WTC11 (cell line): ENCODE data around the gene STK24. TPM values are rescaled to one million over a fixed set of nuclear protein-coding genes. Genes with fewer than 3 reads are reported as not detected.

Experiments used
- ATAC-seq: fragments of 200-7000 bp; cut with Tn5 transposase; 2 replicates; pipeline ENCODE4 v1.10.0; 2021; ENCODE audit warnings: mild to moderate bottlenecking, moderate library complexity
- CTCF ChIA-PET: fragments of 300-600 bp; sonication (Branson Sonifier 250); formaldehyde crosslinking; loops from one replicate; lab custom pipeline; 2021; ENCODE audit warnings: antibody characterized with exemption; lab: Charles Lee
- POLR2A ChIA-PET: fragments of 350-600 bp; sonication (Branson Sonifier 250); formaldehyde crosslinking; loops from one replicate; lab custom pipeline; 2021; ENCODE audit warnings: antibody characterized with exemption; lab: Charles Lee
- DNase-seq: peaks from one replicate; pipeline ENCODE4 v3.0.0; 2021; ENCODE audit warnings: low spot score
- H3K27ac Mint-ChIP-seq: 2 replicates; pipeline ENCODE4 v1.8.0; 2021; ENCODE audit warnings: mixed read lengths
- H3K27me3 Mint-ChIP-seq: 2 replicates; pipeline ENCODE4 v1.8.0; 2021; ENCODE audit warnings: low read depth, mild to moderate bottlenecking, moderate library complexity, mixed read lengths
- H3K36me3 Mint-ChIP-seq: 2 replicates; pipeline ENCODE4 v1.8.0; 2021; ENCODE audit warnings: mixed read lengths
- H3K4me1 Mint-ChIP-seq: 2 replicates; pipeline ENCODE4 v1.8.0; 2022; ENCODE audit warnings: mixed read lengths
- H3K4me3 Mint-ChIP-seq: 2 replicates; pipeline ENCODE4 v1.8.0; 2021; ENCODE audit warnings: mild to moderate bottlenecking, moderate library complexity, mixed read lengths
- H3K9me3 Mint-ChIP-seq: 2 replicates; pipeline ENCODE4 v1.8.0; 2021; ENCODE audit warnings: mixed read lengths
- ATF1 ChIP-seq: sonication (generic); formaldehyde crosslinking; IDR thresholded peaks from 2 replicates; pipeline ENCODE4 v1.8.1; 2023; ENCODE audit warnings: mild to moderate bottlenecking, moderate library complexity, missing genetic modification reagents
- CREB1 ChIP-seq: sonication (generic); formaldehyde crosslinking; IDR thresholded peaks from 2 replicates; pipeline ENCODE4 v1.8.0; 2023; ENCODE audit warnings: mild to moderate bottlenecking, missing genetic modification reagents
- EMX1 ChIP-seq: fragments of 250-450 bp; sonication (Bioruptor Pico); IDR thresholded peaks from 2 replicates; pipeline ENCODE4 v1.8.0; 2021; ENCODE audit warnings: mild to moderate bottlenecking
- ESRRA ChIP-seq: sonication (generic); formaldehyde crosslinking; IDR thresholded peaks from 2 replicates; pipeline ENCODE4 v1.8.1; 2022; ENCODE audit warnings: mild to moderate bottlenecking, missing genetic modification reagents, borderline replicate concordance
- FOXK1 ChIP-seq: sonication (generic); formaldehyde crosslinking; IDR thresholded peaks from 2 replicates; pipeline ENCODE4 v1.8.0; 2022; ENCODE audit warnings: mild to moderate bottlenecking, moderate library complexity, missing genetic modification reagents
- FOXP1 ChIP-seq: sonication (generic); formaldehyde crosslinking; IDR thresholded peaks from 2 replicates; pipeline ENCODE4 v1.8.0; 2022; ENCODE audit warnings: missing genetic modification reagents, mild to moderate bottlenecking, moderate library complexity, borderline replicate concordance
- GTF2I ChIP-seq: fragments of 250-450 bp; sonication (Bioruptor Pico); conservative IDR thresholded peaks from 2 replicates; pipeline ENCODE4 v1.4.0; 2021; ENCODE audit warnings: mild to moderate bottlenecking
- JAZF1 ChIP-seq: fragments of 250-450 bp; sonication (Bioruptor Pico); IDR thresholded peaks from 2 replicates; pipeline ENCODE4 v1.9.0; 2021; ENCODE audit warnings: moderate library complexity, mild to moderate bottlenecking, inconsistent platforms
- MAX ChIP-seq: sonication (generic); formaldehyde crosslinking; IDR thresholded peaks from 2 replicates; pipeline ENCODE4 v1.8.0; 2022; ENCODE audit warnings: mild to moderate bottlenecking, missing genetic modification reagents
- NR1H2 ChIP-seq: sonication (generic); formaldehyde crosslinking; IDR thresholded peaks from 2 replicates; pipeline ENCODE4 v1.9.0; 2021; ENCODE audit warnings: mild to moderate bottlenecking, moderate library complexity, missing genetic modification reagents
- NR3C1 ChIP-seq: sonication (generic); formaldehyde crosslinking; conservative IDR thresholded peaks from 2 replicates; pipeline ENCODE4 v1.8.1; 2023; ENCODE audit warnings: low read depth, mild to moderate bottlenecking, missing genetic modification reagents
- OVOL2 ChIP-seq: fragments of 250-450 bp; sonication (Bioruptor Pico); IDR thresholded peaks from 2 replicates; pipeline ENCODE4 v1.9.0; 2021; ENCODE audit warnings: mild to moderate bottlenecking, borderline replicate concordance
- PRRX2 ChIP-seq: fragments of 250-450 bp; sonication (Bioruptor Pico); IDR thresholded peaks from 2 replicates; pipeline ENCODE4 v1.8.0; 2021; ENCODE audit warnings: mild to moderate bottlenecking
- RELA ChIP-seq: sonication (generic); formaldehyde crosslinking; IDR thresholded peaks from 2 replicates; pipeline ENCODE4 v1.8.1; 2022; ENCODE audit warnings: missing genetic modification reagents, mild to moderate bottlenecking, borderline replicate concordance
- SMAD3 ChIP-seq: sonication (generic); formaldehyde crosslinking; IDR thresholded peaks from 2 replicates; pipeline ENCODE4 v1.8.0; 2022; ENCODE audit warnings: missing genetic modification reagents, mild to moderate bottlenecking, borderline replicate concordance
- SMAD4 ChIP-seq: sonication (generic); formaldehyde crosslinking; IDR thresholded peaks from 2 replicates; pipeline ENCODE4 v1.8.0; 2022; ENCODE audit warnings: mild to moderate bottlenecking, missing genetic modification reagents
- SP1 ChIP-seq: sonication (generic); formaldehyde crosslinking; conservative IDR thresholded peaks from 2 replicates; pipeline ENCODE4 v1.8.1; 2022; ENCODE audit warnings: missing genetic modification reagents
- TP53 ChIP-seq: sonication (generic); formaldehyde crosslinking; IDR thresholded peaks from 2 replicates; pipeline ENCODE4 v1.8.1; 2023; ENCODE audit warnings: mild to moderate bottlenecking, missing genetic modification reagents
- ZNF232 ChIP-seq: sonication (generic); formaldehyde crosslinking; IDR thresholded peaks from 2 replicates; pipeline ENCODE4 v1.8.0; 2022; ENCODE audit warnings: mild to moderate bottlenecking, missing genetic modification reagents
- ZNF425 ChIP-seq: fragments of 250-450 bp; sonication (Bioruptor Pico); conservative IDR thresholded peaks from 2 replicates; pipeline ENCODE4 v1.9.0; 2021; ENCODE audit warnings: mild to moderate bottlenecking
- total RNA-seq: library from RNA; stranded (reverse); gene quantifications from 3 replicates; pipeline ENCODE4 v1.2.3, GENCODE V29; 2021
- TF ChIP-seq, protein P1 (sequence below): fragments of 250-450 bp; sonication (Bioruptor Pico); IDR thresholded peaks from 2 replicates; pipeline ENCODE4 v1.9.0; 2021; ENCODE audit warnings: moderate library complexity, mild to moderate bottlenecking, inconsistent platforms, borderline replicate concordance
- TF ChIP-seq, protein P2 (sequence below): sonication (generic); formaldehyde crosslinking; conservative IDR thresholded peaks from 2 replicates; pipeline ENCODE4 v1.8.1; 2022; ENCODE audit warnings: mild to moderate bottlenecking, missing genetic modification reagents
- TF ChIP-seq, protein P3 (sequence below): sonication (generic); formaldehyde crosslinking; IDR thresholded peaks from 2 replicates; pipeline ENCODE4 v1.8.1; 2023; ENCODE audit warnings: mild to moderate bottlenecking, moderate library complexity, missing genetic modification reagents

STK24 gene
- total RNA-seq, 1 experiment from 2014 or later: 138 TPM

DNA sequence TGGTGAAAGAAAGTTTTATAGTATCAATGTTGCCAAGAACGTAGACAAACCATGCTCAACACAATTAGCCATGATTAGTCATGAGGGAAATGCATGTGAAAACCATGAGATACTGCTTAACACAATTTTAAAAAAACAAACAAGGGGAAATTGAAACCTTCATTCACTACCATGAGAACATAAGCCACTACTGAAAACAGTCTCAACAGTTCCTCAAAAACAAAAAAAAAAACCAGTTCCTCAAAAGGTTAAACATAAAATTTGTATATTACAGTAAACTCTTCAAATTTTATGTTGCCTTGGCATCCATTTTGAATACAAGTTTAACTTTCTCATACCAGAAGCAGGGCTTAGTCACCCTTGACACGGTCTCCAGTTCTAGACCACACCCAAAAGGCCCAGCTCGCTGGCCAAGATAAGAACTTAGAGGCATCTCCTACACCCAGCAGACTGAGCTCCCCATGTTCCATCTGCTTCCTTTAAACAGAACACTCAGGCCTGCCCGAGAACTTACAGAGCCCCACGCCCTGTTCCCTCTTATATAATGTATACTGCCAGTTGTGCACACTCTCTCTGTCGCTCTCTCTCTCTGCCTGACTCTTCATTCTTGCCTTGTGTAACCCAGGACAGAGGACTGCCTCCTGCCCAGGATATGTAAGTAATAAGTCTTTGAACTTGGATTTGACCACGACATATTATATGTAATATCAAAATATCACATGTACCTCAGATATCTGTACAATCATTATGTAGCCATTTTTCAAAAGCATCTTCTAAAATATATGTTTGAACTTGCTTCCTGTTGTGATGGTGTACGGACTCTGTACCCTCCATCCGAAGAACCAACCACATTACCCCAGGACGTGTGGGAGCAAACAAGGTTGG, 67.4 kb downstream of the STK24 start (continued):
- TF ChIP-seq FOXP1 (CRISPR knock-in tag): no peak

DNA sequence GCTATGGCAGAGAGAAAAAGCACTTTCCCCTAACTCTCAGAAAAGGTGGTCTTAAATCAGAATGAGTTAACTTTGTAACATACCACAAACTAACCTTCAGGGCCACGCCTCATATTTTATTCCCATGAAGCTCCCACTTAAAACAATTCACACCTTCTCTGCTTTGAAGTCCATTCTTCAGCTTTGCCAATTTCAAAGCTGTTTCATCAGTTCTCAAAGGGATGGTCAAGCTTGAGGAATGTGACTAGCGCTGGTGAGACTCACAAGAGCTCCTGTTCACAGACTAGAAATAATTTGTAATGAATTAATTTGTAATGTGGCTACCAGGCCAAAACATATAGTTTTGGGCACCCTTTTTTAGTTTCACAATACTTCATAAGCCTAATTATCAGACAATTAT, 68.2 kb downstream of the STK24 start:
- ChIA-PET CTCF (interaction anchor here (0.6 to 3.0 kb wide), 5 partner anchors 26 to 1201 kb away, joined by 3 to 13 read pairs (median 4); no protein-coding TSS in a partner anchor), POLR2A (interaction anchor here (0.5 to 1.2 kb wide), 4 partner anchors 20 to 32 kb away, joined by 3 to 6 read pairs (median 4); no protein-coding TSS in a partner anchor)
- peaks cover 71% of the 10 kb centered on the region for H3K4me1 Mint-ChIP-seq
- H3K27ac Mint-ChIP-seq: peak overlapping the region; percentile 83
- no peak for ATAC-seq
- no peak overlapping the region for H3K4me3 Mint-ChIP-seq
- H3K36me3 Mint-ChIP-seq: peaks cover 2% of the 10 kb centered on the region; the same call in 1 of the 2 replicates
- H3K9me3 Mint-ChIP-seq: no peaks in the 10 kb centered on the region
- DNase-seq: no peak
- TF ChIP-seq MAX: no peak
- TF ChIP-seq GTF2I (CRISPR knock-in tag): no peak
- no peak for TF ChIP-seq NR3C1 (CRISPR knock-in tag)
- no peak for TF ChIP-seq RELA (CRISPR knock-in tag)
- TF ChIP-seq OVOL2 (CRISPR knock-in tag): no peak
- TF ChIP-seq JAZF1 (CRISPR knock-in tag): no peak
- TF ChIP-seq, protein P1, sequence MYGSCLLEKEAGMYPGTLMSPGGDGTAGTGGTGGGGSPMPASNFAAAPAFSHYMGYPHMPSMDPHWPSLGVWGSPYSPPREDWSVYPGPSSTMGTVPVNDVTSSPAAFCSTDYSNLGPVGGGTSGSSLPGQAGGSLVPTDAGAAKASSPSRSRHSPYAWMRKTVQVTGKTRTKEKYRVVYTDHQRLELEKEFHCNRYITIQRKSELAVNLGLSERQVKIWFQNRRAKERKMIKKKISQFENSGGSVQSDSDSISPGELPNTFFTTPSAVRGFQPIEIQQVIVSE (CRISPR knock-in tag): no peak
- no peaks in the 10 kb centered on the region for H3K27me3 Mint-ChIP-seq

DNA sequence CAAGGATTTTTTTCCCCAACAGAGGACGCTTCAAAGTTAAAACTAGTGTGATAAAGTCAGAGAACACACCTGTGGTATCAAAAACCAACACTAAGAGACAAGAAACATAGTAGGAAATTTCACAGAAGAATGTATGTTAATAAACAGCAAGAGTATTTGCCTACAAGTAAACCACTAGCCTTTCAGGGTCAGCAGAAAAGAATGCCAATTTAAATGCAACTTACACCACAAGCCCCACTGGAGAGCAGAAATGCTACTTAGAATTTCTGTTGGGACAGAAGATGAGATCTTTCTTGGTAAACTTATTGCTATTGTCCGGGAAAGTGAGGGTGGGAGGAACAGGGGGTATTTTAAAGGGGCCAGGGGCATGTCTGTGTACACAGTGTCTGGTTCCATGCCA, 68.6 kb downstream of the STK24 start:
- Mint-ChIP-seq H3K27ac (peak overlapping the region; percentile 83), H3K4me1 (peaks cover 75% of the 10 kb centered on the region), H3K9me3 (no peaks in the 10 kb centered on the region), H3K4me3 (no peak overlapping the region), H3K27me3 (no peaks in the 10 kb centered on the region), H3K36me3 (peaks cover 2% of the 10 kb centered on the region; the same call in 1 of the 2 replicates)
- CTCF ChIA-PET: interaction anchor here (0.6 to 3.0 kb wide), 6 partner anchors 26 to 1202 kb away, joined by 3 to 13 read pairs (median 7); no protein-coding TSS in a partner anchor
- ATAC-seq (no peak), DNase-seq (no peak)
- POLR2A ChIA-PET: interaction anchor here (1.0 to 1.2 kb wide), 3 partner anchors 20 to 32 kb away, joined by 3 to 6 read pairs (median 4); no protein-coding TSS in a partner anchor
- TF ChIP-seq CREB1 (CRISPR knock-in tag) (no peak), NR1H2 (no peak), TP53 (CRISPR knock-in tag) (no peak), SMAD4 (CRISPR knock-in tag) (no peak), SMAD3 (CRISPR knock-in tag) (no peak), ATF1 (CRISPR knock-in tag) (no peak), SP1 (no peak), ZNF425 (no peak), FOXP1 (CRISPR knock-in tag) (no peak), ESRRA (CRISPR knock-in tag) (no peak), EMX1 (CRISPR knock-in tag) (no peak), PRRX2 (CRISPR knock-in tag) (no peak), FOXK1 (CRISPR knock-in tag) (no peak), ZNF232 (CRISPR knock-in tag) (no peak)
- TF ChIP-seq, protein P2, sequence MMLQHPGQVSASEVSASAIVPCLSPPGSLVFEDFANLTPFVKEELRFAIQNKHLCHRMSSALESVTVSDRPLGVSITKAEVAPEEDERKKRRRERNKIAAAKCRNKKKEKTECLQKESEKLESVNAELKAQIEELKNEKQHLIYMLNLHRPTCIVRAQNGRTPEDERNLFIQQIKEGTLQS (CRISPR knock-in tag): no peak
- TF ChIP-seq, protein P3, sequence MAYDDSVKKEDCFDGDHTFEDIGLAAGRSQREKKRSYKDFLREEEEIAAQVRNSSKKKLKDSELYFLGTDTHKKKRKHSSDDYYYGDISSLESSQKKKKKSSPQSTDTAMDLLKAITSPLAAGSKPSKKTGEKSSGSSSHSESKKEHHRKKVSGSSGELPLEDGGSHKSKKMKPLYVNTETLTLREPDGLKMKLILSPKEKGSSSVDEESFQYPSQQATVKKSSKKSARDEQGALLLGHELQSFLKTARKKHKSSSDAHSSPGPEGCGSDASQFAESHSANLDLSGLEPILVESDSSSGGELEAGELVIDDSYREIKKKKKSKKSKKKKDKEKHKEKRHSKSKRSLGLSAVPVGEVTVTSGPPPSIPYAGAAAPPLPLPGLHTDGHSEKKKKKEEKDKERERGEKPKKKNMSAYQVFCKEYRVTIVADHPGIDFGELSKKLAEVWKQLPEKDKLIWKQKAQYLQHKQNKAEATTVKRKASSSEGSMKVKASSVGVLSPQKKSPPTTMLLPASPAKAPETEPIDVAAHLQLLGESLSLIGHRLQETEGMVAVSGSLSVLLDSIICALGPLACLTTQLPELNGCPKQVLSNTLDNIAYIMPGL (CRISPR knock-in tag): no peak
